Measurements from ENCODE around the gene ONECUT3.
A peak's percentile ranks its signal among the peaks of the same experiment; 100 is the strongest.

ONECUT3 gene

GRCh38 chr19:1825909-1826556, 72.7 kb downstream of the ONECUT3 start:
- no peak overlapping the region for H3K9ac ChIP-seq (ENCODE audit: low read length)
- H3F3A ChIP-seq (ENCODE audit: insufficient read depth, low read length), result no peaks in the 10 kb centered on the region
- H3K27me3 ChIP-seq (replicated peaks; ENCODE audit: insufficient read depth, low read length), result no peaks in the 10 kb centered on the region
- no peak overlapping the region for H3K4me3 ChIP-seq (ENCODE audit: low read length)
- no peak overlapping the region for H3K27ac ChIP-seq (ENCODE audit: low read length)
- H3K9me3 ChIP-seq (replicated peaks; ENCODE audit: insufficient read depth, low read length), result no peaks in the 10 kb centered on the region
- peak; percentile 64 for DNase-seq
- no peaks in the 10 kb centered on the region; the same call in 1 of the 2 replicates for H3K36me3 ChIP-seq (replicated peaks; ENCODE audit: insufficient read depth, low read length)
- peaks cover 32% of the 10 kb centered on the region for H3K79me2 ChIP-seq (ENCODE audit: low read length)
- no peaks in the 10 kb centered on the region for H4K20me1 ChIP-seq (ENCODE audit: insufficient read depth, low read length)
- H2AFZ ChIP-seq (ENCODE audit: low read length), result no peak overlapping the region
- H3K9me2 ChIP-seq (replicated peaks; ENCODE audit: insufficient read depth, low read length), result no peaks in the 10 kb centered on the region
- no peaks in the 10 kb centered on the region for H3K4me1 ChIP-seq (ENCODE audit: low read length)
- no peak overlapping the region for H3K4me2 ChIP-seq (ENCODE audit: low read depth, low read length)
- TF ChIP-seq EZH2 (optimal IDR thresholded peaks at IDR 0.05; ENCODE audit: low read depth, low read length) (no peak), EZH2phosphoT487 (IDR thresholded peaks at IDR 0.05; ENCODE audit: low read length) (no peak), CTCF (IDR thresholded peaks at IDR 0.05; ENCODE audit: low read length) (peak; percentile 99)

GRCh38 chr19:1826557-1827521, 73.5 kb downstream of the ONECUT3 start:
- no peaks in the 10 kb centered on the region for H3K36me3 ChIP-seq (replicated peaks; ENCODE audit: insufficient read depth, low read length)
- H3K79me2 ChIP-seq (ENCODE audit: low read length), result peaks cover 37% of the 10 kb centered on the region

GRCh38 chr19:1827566-1828278, 74.4 kb downstream of the ONECUT3 start:
- no peak overlapping the region for H3K9ac ChIP-seq (ENCODE audit: low read length)
- H2AFZ ChIP-seq (ENCODE audit: low read length), result no peak overlapping the region
- H3K4me3 ChIP-seq (ENCODE audit: low read length), result no peak overlapping the region
- no peaks in the 10 kb centered on the region for H3K4me1 ChIP-seq (ENCODE audit: low read length)
- no peak for DNase-seq
- no peaks in the 10 kb centered on the region for H3K27me3 ChIP-seq (replicated peaks; ENCODE audit: insufficient read depth, low read length)
- no peaks in the 10 kb centered on the region for H3F3A ChIP-seq (ENCODE audit: insufficient read depth, low read length)
- H3K27ac ChIP-seq (ENCODE audit: low read length), result no peak overlapping the region
- no peaks in the 10 kb centered on the region for H3K36me3 ChIP-seq (replicated peaks; ENCODE audit: insufficient read depth, low read length)
- TF ChIP-seq EZH2phosphoT487 (IDR thresholded peaks at IDR 0.05; ENCODE audit: low read length), result no peak
- no peak for TF ChIP-seq CTCF (IDR thresholded peaks at IDR 0.05; ENCODE audit: low read length)
- no peak for TF ChIP-seq EZH2 (optimal IDR thresholded peaks at IDR 0.05; ENCODE audit: low read depth, low read length)
- H4K20me1 ChIP-seq (ENCODE audit: insufficient read depth, low read length), result no peaks in the 10 kb centered on the region
- no peaks in the 10 kb centered on the region for H3K9me2 ChIP-seq (replicated peaks; ENCODE audit: insufficient read depth, low read length)
- H3K79me2 ChIP-seq (ENCODE audit: low read length), result peaks cover 42% of the 10 kb centered on the region
- no peaks in the 10 kb centered on the region for H3K9me3 ChIP-seq (replicated peaks; ENCODE audit: insufficient read depth, low read length)
- H3K4me2 ChIP-seq (ENCODE audit: low read depth, low read length), result no peak overlapping the region

More at GRCh38 chr19:1826557-1827521, 73.5 kb downstream of the ONECUT3 start:
- H2AFZ ChIP-seq (ENCODE audit: low read length), result no peak overlapping the region
- H3K4me3 ChIP-seq (ENCODE audit: low read length), result no peak overlapping the region
- no peak overlapping the region for H3K27ac ChIP-seq (ENCODE audit: low read length)
- H3K27me3 ChIP-seq (replicated peaks; ENCODE audit: insufficient read depth, low read length), result no peaks in the 10 kb centered on the region
- DNase-seq, result no peak
- no peaks in the 10 kb centered on the region for H3K9me3 ChIP-seq (replicated peaks; ENCODE audit: insufficient read depth, low read length)
- H3K9me2 ChIP-seq (replicated peaks; ENCODE audit: insufficient read depth, low read length), result no peaks in the 10 kb centered on the region
- no peaks in the 10 kb centered on the region for H3K4me1 ChIP-seq (ENCODE audit: low read length)
- H3K9ac ChIP-seq (ENCODE audit: low read length), result no peak overlapping the region
- no peak for TF ChIP-seq EZH2 (optimal IDR thresholded peaks at IDR 0.05; ENCODE audit: low read depth, low read length)
- no peak for TF ChIP-seq EZH2phosphoT487 (IDR thresholded peaks at IDR 0.05; ENCODE audit: low read length)
- no peak for TF ChIP-seq CTCF (IDR thresholded peaks at IDR 0.05; ENCODE audit: low read length)
- no peak overlapping the region for H3K4me2 ChIP-seq (ENCODE audit: low read depth, low read length)
- H4K20me1 ChIP-seq (ENCODE audit: insufficient read depth, low read length), result no peaks in the 10 kb centered on the region
- no peaks in the 10 kb centered on the region for H3F3A ChIP-seq (ENCODE audit: insufficient read depth, low read length)
